Keratinocyte (primary cell): ENCODE measurements around the gene POLR2M. TPM values are rescaled to one million over a fixed set of nuclear protein-coding genes. Genes with fewer than 3 reads are reported as not detected.

Source experiments
- DNase-seq: peaks from one replicate; pipeline ENCODE4 v3.0.0-alpha.2; 2011; ENCODE audit warnings: low read depth, missing footprints, low spot score
- FAIRE-seq: peaks from 2 replicates; lab custom pipeline; 2011; peaks lifted over from hg19 to GRCh38; lab: Jason Lieb, UNC
- H2AFZ ChIP-seq: 2 replicates; pipeline ENCODE4 v1.6.0; 2012; ENCODE audit warnings: low read length, control low read depth, inconsistent platforms; ENCODE audit not compliant: control insufficient read depth
- H3K27ac ChIP-seq: 2 replicates; pipeline ENCODE4 v1.5.1; 2011; ENCODE audit warnings: low read length; ENCODE audit not compliant: control insufficient read depth, insufficient read depth
- H3K27me3 ChIP-seq: 3 replicates; pipeline ENCODE4 v1.6.0; 2011; ENCODE audit warnings: low read length; ENCODE audit not compliant: control insufficient read depth, insufficient read depth; ENCODE audit errors: extremely low read depth
- H3K36me3 ChIP-seq, 2 experiments: 2 replicates in 1 of 2; 3 replicates in 1 of 2; pipeline ENCODE4 v1.5.1; 2011; ENCODE audit warnings: low read length in 2 of 2, mild to moderate bottlenecking in 1 of 2; ENCODE audit not compliant: control insufficient read depth in 2 of 2, insufficient read depth in 2 of 2; ENCODE audit errors: extremely low read depth in 1 of 2
- H3K4me1 ChIP-seq: 3 replicates; pipeline ENCODE4 v1.5.1; 2011; ENCODE audit warnings: low read length; ENCODE audit not compliant: control insufficient read depth, insufficient read depth; ENCODE audit errors: extremely low read depth
- H3K4me2 ChIP-seq: 3 replicates; pipeline ENCODE4 v1.6.0; 2011; ENCODE audit warnings: low read depth, low read length; ENCODE audit not compliant: control insufficient read depth, insufficient read depth; ENCODE audit errors: extremely low read depth
- H3K4me3 ChIP-seq, 3 experiments: fragments of 200-600 bp in 1 of 3; sonication (generic) in 1 of 3; 2 replicates in 2 of 3; 3 replicates in 1 of 3; pipeline ENCODE4 v1.5.1; 2011 to 2016; ENCODE audit warnings: low read length in 3 of 3, mild to moderate bottlenecking in 3 of 3, control low read depth in 2 of 3, inconsistent platforms in 1 of 3, low read depth in 1 of 3, mixed read lengths in 1 of 3, mixed run types in 1 of 3, moderate library complexity in 1 of 3; ENCODE audit not compliant: control insufficient read depth in 2 of 3, insufficient read depth in 2 of 3; ENCODE audit errors: extremely low read depth in 1 of 3
- H3K79me2 ChIP-seq: 2 replicates; pipeline ENCODE4 v1.6.0; 2012; ENCODE audit warnings: low read length; ENCODE audit not compliant: control insufficient read depth, insufficient read depth
- H3K9ac ChIP-seq: 3 replicates; pipeline ENCODE4 v1.6.0; 2011; ENCODE audit warnings: low read length; ENCODE audit not compliant: control insufficient read depth, insufficient read depth; ENCODE audit errors: extremely low read depth
- H3K9me1 ChIP-seq: 3 replicates; pipeline ENCODE4 v1.6.0; 2011; ENCODE audit warnings: low read length; ENCODE audit not compliant: control insufficient read depth, insufficient read depth; ENCODE audit errors: extremely low read depth
- H3K9me3 ChIP-seq: 2 replicates; pipeline ENCODE4 v1.5.1; 2012; ENCODE audit warnings: low read depth, low read length; ENCODE audit not compliant: control insufficient read depth
- H4K20me1 ChIP-seq: 3 replicates; pipeline ENCODE4 v1.6.0; 2011; ENCODE audit warnings: low read length; ENCODE audit not compliant: control insufficient read depth, insufficient read depth; ENCODE audit errors: extremely low read depth
- CTCF ChIP-seq, 3 experiments: IDR thresholded peaks in 1 of 3; conservative IDR thresholded peaks in 1 of 3; optimal IDR thresholded peaks in 1 of 3; 2 replicates in 2 of 3; 3 replicates in 1 of 3; pipeline versions ENCODE3 to v1.5.1; 2011; ENCODE audit warnings: low read length in 3 of 3, mild to moderate bottlenecking in 3 of 3, moderate library complexity in 2 of 3, control low read depth in 1 of 3, inconsistent platforms in 1 of 3; ENCODE audit not compliant: insufficient read depth in 2 of 3; ENCODE audit errors: extremely low read depth in 1 of 3
- EZH2 ChIP-seq: IDR thresholded peaks from one replicate; pipeline ENCODE4 v1.6.1; 2012; ENCODE audit warnings: inconsistent platforms, mild to moderate bottlenecking, low read length, moderate library complexity
- dilution Hi-C: fragments of 300-500 bp; cut with MboI; formaldehyde crosslinking; loops from one replicate; pipeline ENCODE4 v1.7.0; 2020; ENCODE audit warnings: low sequenced_read_pairs; ENCODE audit not compliant: extremely low pct_ligation_motif_present
- polyA plus RNA-seq, 5 experiments: library from polyadenylated mRNA; depleted of rRNA in 3 of 5; stranded (reverse) in 3 of 5; stranded (forward) in 1 of 5; unstranded in 1 of 5; fragments of >200 nt; gene quantifications; 1 replicate in 1 of 5; 2 replicates in 3 of 5; 3 replicates in 1 of 5; pipeline versions ENCODE4 v1.2.1 to v1.2.3, GENCODE V29; 2011 to 2012; ENCODE audit warnings: missing spikeins in 2 of 5, low read depth in 1 of 5, low replicate concordance in 1 of 5

POLR2M gene
- polyA plus RNA-seq, 1 donor (not counting 4 experiments of a cell fraction or from before 2014, with no cell fraction given), result 40.6 TPM

- no peak overlapping the region for H3K27ac ChIP-seq
- FAIRE-seq, result no peak
- DNase-seq, result no peak
Observed at GRCh38 chr15:57691082-57691481, 15.4 kb upstream of the POLR2M start.

GRCh38 chr15:57692709-57693108, 13.8 kb upstream of the POLR2M start:
- TF ChIP-seq EZH2 (no peak), CTCF (optimal IDR thresholded peaks at IDR 0.05 in 1 of 3, IDR thresholded peaks at IDR 0.05 in 1 of 3, conservative IDR thresholded peaks at IDR 0.05 in 1 of 3; ENCODE audit: extremely low read depth in 1 of 3, insufficient read depth in 2 of 3, low read length in 3 of 3) (no peak)
- Histone ChIP-seq H3K79me2 (no peaks in the 10 kb centered on the region), H3K27ac (no peak overlapping the region), H3K36me3 (no peaks in the 10 kb centered on the region), H3K27me3 (no peaks in the 10 kb centered on the region), H2AFZ (no peak overlapping the region), H4K20me1 (no peaks in the 10 kb centered on the region), H3K4me2 (no peak overlapping the region), H3K4me3 (no peak overlapping the region), H3K9me3 (no peaks in the 10 kb centered on the region), H3K9me1 (no peaks in the 10 kb centered on the region), H3K4me1 (no peaks in the 10 kb centered on the region), H3K9ac (no peak overlapping the region)
- dilution Hi-C loops, result no loop called here
- no peak for DNase-seq
- FAIRE-seq, result no peak

More at GRCh38 chr15:57691082-57691481, 15.4 kb upstream of the POLR2M start:
- H3K79me2 ChIP-seq, result no peaks in the 10 kb centered on the region
- H3K9ac ChIP-seq, result no peak overlapping the region
- H2AFZ ChIP-seq, result no peak overlapping the region
- H3K4me3 ChIP-seq, result no peak overlapping the region
- dilution Hi-C loops, result no loop called here
- H3K4me2 ChIP-seq, result no peak overlapping the region
- no peaks in the 10 kb centered on the region for H3K36me3 ChIP-seq
- TF ChIP-seq EZH2 (no peak), CTCF (optimal IDR thresholded peaks at IDR 0.05 in 1 of 3, IDR thresholded peaks at IDR 0.05 in 1 of 3, conservative IDR thresholded peaks at IDR 0.05 in 1 of 3; ENCODE audit: extremely low read depth in 1 of 3, insufficient read depth in 2 of 3, low read length in 3 of 3) (no peak)
- no peaks in the 10 kb centered on the region for H3K27me3 ChIP-seq
- H4K20me1 ChIP-seq, result no peaks in the 10 kb centered on the region
- H3K4me1 ChIP-seq, result no peaks in the 10 kb centered on the region
- H3K9me1 ChIP-seq, result no peaks in the 10 kb centered on the region
- H3K9me3 ChIP-seq, result no peaks in the 10 kb centered on the region
